Lower lobe of right lung (tissue), 2 donors: ENCODE data around the gene PLB1. TPM values are rescaled to one million over a fixed set of nuclear protein-coding genes. Genes with fewer than 3 reads are reported as not detected.
"Not testable (repeated sequence)": the region's sequence is repeated elsewhere in the genome, so short reads cannot be mapped to it uniquely, and the experiment has no call there.

Source experiments
- ATAC-seq, 2 donors: fragments of 200-7000 bp; cut with Tn5 transposase; one replicate each; pipeline ENCODE4 v1.9.1; 2020 to 2022; ENCODE audit warnings: mild to moderate bottlenecking in 2 of 2, moderate library complexity in 2 of 2
- DNase-seq: peaks from one replicate; pipeline ENCODE4 v3.0.0-alpha.2; 2020
- H3K27ac ChIP-seq: fragments of 200-600 bp; one replicate; pipeline ENCODE4 v1.8.0; 2022
- H3K27me3 ChIP-seq: fragments of 200-600 bp; one replicate; pipeline ENCODE4 v1.8.0; 2022; ENCODE audit warnings: low read depth
- H3K36me3 ChIP-seq: fragments of 200-600 bp; one replicate; pipeline ENCODE4 v1.8.0; 2022; ENCODE audit warnings: mild to moderate bottlenecking
- H3K4me1 ChIP-seq: fragments of 200-600 bp; one replicate; pipeline ENCODE4 v1.8.0; 2022
- H3K4me3 ChIP-seq: fragments of 200-600 bp; one replicate; pipeline ENCODE4 v1.8.0; 2022; ENCODE audit warnings: mild to moderate bottlenecking
- H3K9me3 ChIP-seq: fragments of 200-600 bp; one replicate; pipeline ENCODE4 v1.8.0; 2022
- intact Hi-C: fragments of 100-400 bp; cut with DNase I; formaldehyde crosslinking; loops from one replicate; pipeline ENCODE4 v1.11.0; 2022
- total RNA-seq: library from RNA; stranded (reverse); fragmentation: NEBNext Ultra II Directional; extraction: Animal tissue kit (Norgen Biotek cat#: 25700); gene quantifications from one replicate; pipeline ENCODE4 v1.2.1, GENCODE V29; 2021
- TF ChIP-seq, protein P1 (sequence below): fragments of 200-600 bp; IDR thresholded peaks from one replicate; pipeline ENCODE4 v1.8.0; 2022; ENCODE audit warnings: antibody characterized with exemption, mild to moderate bottlenecking
- donor health status: DM: no; HTN: yes; CAD: no; lungs with severe emphysema.

PLB1 gene
- total RNA-seq, 1 donor from 2014 or later = 5.5 TPM

DNA sequence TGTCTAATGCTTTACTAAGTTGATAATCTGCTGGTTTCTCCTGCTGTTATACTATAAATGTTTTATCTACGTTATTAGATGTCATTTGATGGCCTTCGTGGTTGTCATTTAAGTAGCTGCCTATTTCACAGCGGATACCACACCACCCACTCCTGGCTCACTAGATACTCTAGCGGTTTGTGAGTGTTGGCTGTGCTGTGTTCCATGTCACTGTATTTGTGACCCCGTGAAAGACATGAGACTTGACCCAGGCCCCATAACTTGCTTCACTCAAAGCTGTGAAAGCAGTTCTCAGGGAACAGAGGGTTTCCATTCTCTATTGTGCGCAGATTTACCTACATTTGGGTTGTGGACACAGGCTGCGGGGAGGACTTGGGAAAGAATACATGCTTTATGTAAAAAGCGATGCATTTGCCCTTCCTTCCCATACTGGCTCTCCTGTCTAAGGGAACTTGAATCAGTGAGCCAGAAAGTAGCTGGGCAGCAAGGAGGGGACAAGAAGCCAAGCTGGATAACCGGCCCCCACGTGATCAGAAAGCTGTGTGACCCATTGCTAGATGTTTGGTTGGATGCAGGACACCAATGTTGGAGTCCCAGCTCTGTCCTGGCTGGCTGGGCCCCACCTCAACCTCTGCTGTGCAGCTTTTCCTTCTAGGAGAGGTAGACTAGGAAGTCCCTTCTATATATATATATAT is 52.2 kb downstream of the PLB1 start:
- TF ChIP-seq, protein P1, sequence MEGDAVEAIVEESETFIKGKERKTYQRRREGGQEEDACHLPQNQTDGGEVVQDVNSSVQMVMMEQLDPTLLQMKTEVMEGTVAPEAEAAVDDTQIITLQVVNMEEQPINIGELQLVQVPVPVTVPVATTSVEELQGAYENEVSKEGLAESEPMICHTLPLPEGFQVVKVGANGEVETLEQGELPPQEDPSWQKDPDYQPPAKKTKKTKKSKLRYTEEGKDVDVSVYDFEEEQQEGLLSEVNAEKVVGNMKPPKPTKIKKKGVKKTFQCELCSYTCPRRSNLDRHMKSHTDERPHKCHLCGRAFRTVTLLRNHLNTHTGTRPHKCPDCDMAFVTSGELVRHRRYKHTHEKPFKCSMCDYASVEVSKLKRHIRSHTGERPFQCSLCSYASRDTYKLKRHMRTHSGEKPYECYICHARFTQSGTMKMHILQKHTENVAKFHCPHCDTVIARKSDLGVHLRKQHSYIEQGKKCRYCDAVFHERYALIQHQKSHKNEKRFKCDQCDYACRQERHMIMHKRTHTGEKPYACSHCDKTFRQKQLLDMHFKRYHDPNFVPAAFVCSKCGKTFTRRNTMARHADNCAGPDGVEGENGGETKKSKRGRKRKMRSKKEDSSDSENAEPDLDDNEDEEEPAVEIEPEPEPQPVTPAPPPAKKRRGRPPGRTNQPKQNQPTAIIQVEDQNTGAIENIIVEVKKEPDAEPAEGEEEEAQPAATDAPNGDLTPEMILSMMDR = no peak
- H3K36me3 ChIP-seq = no peaks in the 10 kb centered on the region
- ATAC-seq (no peak), DNase-seq (no peak)
- no peaks in the 10 kb centered on the region for H3K27me3 ChIP-seq
- no peak overlapping the region for H3K27ac ChIP-seq
- H3K4me3 ChIP-seq = no peak overlapping the region
- H3K4me1 ChIP-seq = peaks cover 4% of the 10 kb centered on the region
- no peaks in the 10 kb centered on the region for H3K9me3 ChIP-seq
- intact Hi-C loops = no loop called here

DNA sequence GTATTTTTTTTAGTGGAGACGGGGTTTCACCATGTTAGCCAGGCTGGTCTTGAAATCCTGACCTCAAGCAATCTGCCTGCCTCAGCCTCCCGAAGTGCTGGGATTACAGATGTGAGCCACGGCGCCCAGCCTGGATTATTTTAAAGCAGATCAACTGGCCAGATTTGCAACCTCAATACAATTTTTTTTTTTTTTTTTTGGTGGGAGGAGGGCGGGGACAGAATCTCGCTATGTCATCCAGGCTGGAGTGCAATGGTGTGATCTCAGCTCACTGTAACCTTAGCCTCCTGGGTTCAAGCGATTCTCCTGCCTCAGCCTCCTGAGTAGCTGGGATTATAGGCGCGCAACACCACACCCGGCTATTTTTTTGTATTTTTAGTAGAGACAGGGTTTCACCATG is 54.5 kb downstream of the PLB1 start:
- ATAC-seq, DNase-seq, H3K4me3 ChIP-seq, H3K27ac ChIP-seq, intact Hi-C loops, H3K36me3 ChIP-seq, H3K4me1 ChIP-seq, H3K9me3 ChIP-seq, H3K27me3 ChIP-seq: not testable (repeated sequence)

DNA sequence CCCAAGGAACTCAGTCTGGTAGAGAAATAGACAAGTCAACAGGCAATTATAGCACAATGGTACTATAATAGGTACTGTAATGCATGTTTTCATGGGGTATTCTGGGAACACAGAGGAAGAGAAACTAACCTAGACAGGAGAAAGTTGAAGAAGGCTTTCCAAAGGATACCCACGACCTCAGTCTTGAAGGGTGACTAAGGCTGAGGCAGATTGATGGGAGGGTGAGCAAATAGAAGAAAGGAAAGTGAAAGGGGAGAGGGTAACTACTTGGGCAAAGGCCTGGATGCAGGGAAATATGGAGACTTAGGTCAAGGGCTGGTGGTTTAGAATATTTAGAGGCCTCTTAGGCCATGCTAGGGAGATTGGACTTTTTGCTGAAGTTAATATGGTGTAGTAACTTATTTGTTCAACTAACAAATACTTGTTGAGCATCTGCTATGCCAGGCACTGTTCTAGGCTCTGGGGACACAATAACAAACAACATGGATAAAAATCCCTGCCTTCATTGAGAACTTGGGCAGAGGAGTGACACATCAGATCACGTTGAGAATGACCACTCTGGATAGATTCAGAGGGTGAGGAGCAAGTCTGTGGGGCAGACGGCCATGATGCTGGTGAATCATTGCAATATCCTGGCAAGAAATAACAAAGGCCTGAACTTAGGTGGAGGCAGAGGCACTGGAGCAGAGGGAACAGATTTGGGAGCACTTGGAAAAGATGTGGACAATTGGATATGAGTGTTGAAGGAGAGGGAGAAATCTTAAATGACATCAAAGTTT is 56.4 kb downstream of the PLB1 start:
- H3K36me3 ChIP-seq = no peaks in the 10 kb centered on the region
- no peaks in the 10 kb centered on the region for H3K27me3 ChIP-seq
- no peaks in the 10 kb centered on the region for H3K9me3 ChIP-seq
- TF ChIP-seq, protein P1 = no peak
- intact Hi-C loops = no loop called here
- no peaks in the 10 kb centered on the region for H3K4me1 ChIP-seq
- ATAC-seq = no peak
- no peak overlapping the region for H3K27ac ChIP-seq
- DNase-seq = no peak
- H3K4me3 ChIP-seq = no peak overlapping the region

DNA sequence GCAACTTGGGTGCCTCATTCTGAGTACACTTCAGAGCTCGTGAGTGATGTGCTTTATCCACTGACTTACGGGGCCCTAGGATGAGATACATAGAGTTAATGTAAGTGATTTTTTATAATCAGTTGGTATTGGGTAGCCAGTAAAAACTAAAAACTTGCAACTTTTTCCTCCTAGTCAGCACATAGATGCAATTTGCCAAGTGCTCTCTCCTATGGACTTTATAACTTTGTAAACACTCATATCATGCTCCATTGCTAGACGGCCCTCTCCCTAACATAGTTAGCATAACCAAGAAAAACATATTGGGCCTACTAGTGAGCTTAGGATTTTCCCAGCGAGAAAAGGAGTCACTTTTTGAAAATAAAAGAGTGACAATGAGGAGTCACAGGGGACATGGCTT is 60.4 kb downstream of the PLB1 start:
- Histone ChIP-seq H3K9me3 (no peaks in the 10 kb centered on the region), H3K4me1 (no peaks in the 10 kb centered on the region), H3K36me3 (no peaks in the 10 kb centered on the region), H3K27me3 (no peaks in the 10 kb centered on the region), H3K4me3 (no peak overlapping the region), H3K27ac (no peak overlapping the region)
- TF ChIP-seq, protein P1 = no peak
- intact Hi-C loops = no loop called here
- DNase-seq (no peak), ATAC-seq (no peak)

DNA sequence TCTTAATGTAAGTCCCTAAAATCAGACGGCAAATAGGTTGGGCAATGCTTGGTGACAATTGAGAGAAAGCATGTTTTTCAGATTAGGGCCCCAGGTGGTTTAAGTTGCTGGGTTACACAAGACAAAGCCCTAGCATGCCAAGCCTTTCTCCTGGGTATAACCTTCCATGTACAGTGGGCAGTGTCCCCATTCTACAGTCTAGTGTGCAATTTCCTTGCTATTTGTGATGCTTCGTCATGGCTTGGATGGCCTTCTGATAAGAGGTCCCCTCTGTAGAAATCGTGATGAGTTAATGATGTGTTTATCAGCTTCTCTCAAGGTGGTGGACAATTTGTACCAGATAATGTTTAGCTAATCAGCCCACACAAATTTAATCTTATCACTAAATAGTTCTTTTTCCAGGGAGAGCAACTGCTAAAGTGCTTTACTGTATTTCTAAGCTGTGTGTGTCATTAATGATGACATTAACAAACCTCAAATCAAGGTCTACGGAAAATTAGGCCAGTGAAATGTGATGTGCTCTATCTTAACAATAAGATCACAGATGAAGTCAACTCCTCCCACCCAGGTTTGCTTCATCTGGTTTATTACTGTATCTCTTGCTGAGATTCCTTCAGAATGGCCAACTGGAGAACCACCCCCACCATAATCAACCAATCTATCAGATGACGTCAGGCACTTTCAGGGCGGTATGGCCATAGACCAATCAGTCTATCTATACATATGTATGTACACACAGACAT is 61.7 kb downstream of the PLB1 start:
- DNase-seq = no peak
- intact Hi-C loops = no loop called here

More for the DNA sequence above, 61.7 kb downstream of the PLB1 start:
- ATAC-seq = no peak
- Histone ChIP-seq H3K27ac (no peak overlapping the region), H3K9me3 (no peaks in the 10 kb centered on the region), H3K36me3 (no peaks in the 10 kb centered on the region), H3K27me3 (no peaks in the 10 kb centered on the region), H3K4me1 (no peaks in the 10 kb centered on the region), H3K4me3 (no peak overlapping the region)
- TF ChIP-seq, protein P1 = no peak
